HG03457 (cell line): Measurements from ENCODE around the gene HNRNPL.
"Not testable (repeated sequence)": the region's sequence is repeated elsewhere in the genome, so short reads cannot be mapped to it uniquely, and the experiment has no call there.

ENCODE experiments used
- ATAC-seq: cut with Tn5 transposase; IDR thresholded peaks from one replicate; pipeline ENCODE4 v1.9.1; 2021; ENCODE audit warnings: moderate number of reproducible peaks; ENCODE audit not compliant: unreplicated experiment

HNRNPL gene

DNA sequence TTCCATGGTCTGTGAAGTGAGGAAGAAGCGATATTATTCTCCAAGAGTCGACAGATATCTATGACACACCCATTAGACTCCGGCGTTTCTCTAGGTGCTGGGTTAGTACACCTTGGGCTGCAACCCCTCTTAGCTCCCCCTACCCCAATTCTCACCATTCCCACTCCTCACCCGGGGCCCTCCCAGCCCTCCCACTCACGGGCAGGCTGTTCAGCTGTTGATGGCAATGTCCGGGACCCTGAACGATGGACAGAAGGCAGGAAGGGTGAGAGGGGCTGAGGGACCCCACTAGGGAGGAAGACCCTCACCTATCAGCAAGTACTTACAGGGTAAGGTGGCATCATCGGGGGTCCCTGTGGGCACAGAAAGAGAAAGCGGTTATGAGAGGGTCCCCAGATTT, 46.2 kb downstream of the HNRNPL start:
- ATAC-seq = no peak

GRCh38 chr19:38801359-38802095, 48.3 kb downstream of the HNRNPL start:
- ATAC-seq = no peak

- no peak for ATAC-seq
Observed at GRCh38 chr19:38800577-38801347, 49.0 kb downstream of the HNRNPL start.

- no peak for ATAC-seq
Observed at GRCh38 chr19:38799104-38799503, 50.7 kb downstream of the HNRNPL start.

GRCh38 chr19:38797781-38798180, 52.0 kb downstream of the HNRNPL start:
- ATAC-seq = not testable (repeated sequence)

DNA sequence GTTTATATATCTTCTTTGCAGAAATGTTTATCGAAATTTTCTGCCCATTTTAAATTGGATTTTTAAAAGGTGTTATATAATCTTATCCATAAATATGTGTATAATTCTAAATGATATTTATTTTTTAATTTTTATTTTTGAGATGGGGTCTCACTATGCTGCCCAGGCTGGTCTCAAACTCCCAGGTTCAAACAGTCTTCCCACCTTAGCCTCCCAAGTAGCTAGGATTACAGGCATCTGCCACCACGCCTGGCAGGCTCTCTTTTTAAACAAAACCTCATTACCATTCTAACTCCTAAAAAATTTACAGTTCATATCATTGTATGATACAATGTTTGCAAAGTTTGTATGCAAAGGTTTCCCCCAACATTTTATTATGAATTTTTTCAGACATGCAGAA, 53.6 kb downstream of the HNRNPL start:
- no peak for ATAC-seq

DNA sequence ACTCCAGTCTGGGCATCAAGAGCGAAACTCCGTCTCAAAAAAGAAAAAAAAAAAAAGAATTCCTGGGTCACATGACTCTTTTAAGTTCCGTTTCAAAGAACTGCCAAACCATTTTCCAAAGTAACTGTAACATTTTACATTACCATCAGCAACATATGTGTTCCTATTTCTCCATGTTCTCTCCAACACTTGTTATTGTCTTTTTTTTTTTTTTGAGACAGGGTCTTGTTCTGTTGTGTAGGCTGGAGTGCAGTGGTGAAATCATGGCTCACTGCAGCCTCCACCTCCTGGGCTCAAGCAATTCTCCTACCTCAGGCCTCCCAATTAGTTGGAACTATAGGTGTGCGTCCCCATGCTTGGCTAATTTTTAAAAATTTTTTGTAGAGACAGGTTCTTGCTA, 54.2 kb downstream of the HNRNPL start:
- ATAC-seq = no peak

GRCh38 chr19:38793671-38794070, 56.1 kb downstream of the HNRNPL start:
- ATAC-seq = no peak

- ATAC-seq = no peak
Observed at GRCh38 chr19:38793177-38793576, 56.6 kb downstream of the HNRNPL start.

DNA sequence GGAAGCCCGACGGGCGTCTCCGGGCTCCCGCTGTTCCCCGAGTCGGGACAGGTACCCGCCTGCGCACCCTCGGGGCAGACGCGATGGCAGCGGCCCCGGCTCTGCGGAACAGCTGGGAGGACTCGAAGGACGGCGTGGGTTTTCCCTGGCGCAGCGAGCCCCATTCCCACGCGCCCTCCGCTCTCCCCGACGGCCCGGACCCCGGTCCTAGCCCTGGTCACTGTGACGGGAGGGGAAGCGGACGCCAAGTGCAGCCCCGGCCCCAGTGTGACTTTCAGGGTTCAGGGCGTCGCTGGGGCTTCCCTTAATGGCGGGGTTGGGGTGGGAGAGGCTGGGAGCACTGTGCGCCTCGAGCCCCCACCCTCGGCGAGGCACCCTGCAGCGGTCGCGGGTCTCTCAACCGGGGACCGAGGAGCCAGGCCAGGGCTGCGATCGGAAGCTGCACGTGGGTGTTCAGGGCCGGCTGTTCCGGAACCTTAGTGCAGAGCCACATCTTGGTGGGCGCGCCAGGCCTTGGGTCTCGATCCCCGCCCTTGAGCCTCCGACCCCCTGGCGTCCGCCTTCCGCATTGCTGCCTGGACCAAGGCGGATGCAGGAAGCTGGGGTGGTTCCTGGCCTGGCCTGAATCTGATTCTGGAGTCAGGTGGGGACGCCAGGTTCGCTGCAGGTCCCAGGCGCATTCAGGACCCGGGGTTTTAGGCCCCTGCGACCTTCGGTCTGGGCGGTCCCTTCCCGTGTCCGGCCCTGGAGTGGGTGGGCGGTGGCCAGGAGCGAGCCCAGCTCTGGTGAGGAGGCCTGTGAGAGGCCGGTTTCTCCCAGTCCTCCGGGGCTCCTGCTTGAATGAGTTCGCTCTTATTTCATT, 57.3 kb downstream of the HNRNPL start:
- no peak for ATAC-seq

DNA sequence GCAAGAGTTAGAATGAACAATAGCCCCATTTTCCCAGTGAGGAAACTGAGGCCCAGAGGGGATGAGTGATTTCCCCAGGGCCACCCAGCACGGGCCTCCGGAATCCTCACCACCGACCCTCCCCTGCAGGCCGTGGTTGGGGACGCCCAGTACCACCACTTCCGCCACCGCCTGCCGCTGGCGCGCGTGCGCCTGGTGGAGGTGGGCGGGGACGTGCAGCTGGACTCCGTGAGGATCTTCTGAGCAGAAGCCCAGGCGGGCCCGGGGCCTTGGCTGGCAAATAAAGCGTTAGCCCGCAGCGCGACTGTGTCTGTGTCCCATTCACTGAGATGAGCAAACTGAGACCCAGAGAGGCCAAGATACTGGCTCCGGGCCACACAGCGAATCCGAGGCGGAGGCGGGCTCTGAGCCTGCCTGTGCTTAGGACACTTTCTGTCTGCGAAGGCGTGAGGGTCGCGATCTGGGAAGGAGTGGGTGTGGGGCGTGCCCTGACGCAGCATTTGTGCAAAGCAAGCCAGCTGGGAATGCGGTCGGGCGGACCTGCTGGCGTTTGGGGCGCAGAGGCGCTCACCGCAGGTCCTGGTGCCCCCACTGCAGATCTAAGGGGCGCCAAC, 58.2 kb downstream of the HNRNPL start:
- ATAC-seq = not testable (repeated sequence)

DNA sequence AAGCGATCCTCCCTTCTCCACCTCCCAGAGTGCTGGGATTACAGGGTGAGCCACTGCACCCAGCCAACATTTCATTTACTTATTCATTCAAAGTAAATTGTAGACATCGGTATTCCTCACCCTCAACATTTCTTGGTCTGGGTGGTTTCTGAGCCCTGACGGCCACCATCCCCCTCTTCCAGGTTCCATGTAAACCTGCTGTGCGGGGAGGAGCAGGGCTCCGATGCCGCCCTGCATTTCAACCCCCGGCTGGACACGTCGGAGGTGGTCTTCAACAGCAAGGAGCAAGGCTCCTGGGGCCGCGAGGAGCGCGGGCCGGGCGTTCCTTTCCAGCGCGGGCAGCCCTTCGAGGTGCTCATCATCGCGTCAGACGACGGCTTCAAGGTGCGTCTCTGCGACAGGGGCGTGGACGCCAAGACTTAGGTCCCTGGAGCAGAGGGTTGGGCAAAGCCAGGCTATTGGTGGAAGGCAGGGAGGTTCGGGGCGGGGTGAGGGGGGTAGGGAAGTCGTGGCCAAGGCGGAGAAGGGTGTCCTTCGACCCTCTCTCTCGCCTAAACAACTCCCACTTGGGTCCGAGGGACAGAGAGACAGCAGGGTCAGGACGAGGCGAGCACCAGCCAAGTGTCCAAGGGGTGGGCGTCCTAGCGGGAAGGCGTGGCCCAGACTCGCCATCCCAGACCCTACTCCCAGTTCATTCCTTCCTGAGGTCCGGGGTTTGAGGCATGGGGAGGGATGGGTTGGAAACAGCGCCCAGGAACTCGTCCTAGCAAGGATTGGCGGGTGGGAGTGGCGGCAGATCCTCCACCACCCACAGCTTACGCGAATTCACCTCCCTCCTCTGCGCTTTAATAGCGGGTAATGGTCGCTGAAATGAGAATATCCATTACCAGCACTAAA, 59.0 kb downstream of the HNRNPL start:
- not testable (repeated sequence) for ATAC-seq

DNA sequence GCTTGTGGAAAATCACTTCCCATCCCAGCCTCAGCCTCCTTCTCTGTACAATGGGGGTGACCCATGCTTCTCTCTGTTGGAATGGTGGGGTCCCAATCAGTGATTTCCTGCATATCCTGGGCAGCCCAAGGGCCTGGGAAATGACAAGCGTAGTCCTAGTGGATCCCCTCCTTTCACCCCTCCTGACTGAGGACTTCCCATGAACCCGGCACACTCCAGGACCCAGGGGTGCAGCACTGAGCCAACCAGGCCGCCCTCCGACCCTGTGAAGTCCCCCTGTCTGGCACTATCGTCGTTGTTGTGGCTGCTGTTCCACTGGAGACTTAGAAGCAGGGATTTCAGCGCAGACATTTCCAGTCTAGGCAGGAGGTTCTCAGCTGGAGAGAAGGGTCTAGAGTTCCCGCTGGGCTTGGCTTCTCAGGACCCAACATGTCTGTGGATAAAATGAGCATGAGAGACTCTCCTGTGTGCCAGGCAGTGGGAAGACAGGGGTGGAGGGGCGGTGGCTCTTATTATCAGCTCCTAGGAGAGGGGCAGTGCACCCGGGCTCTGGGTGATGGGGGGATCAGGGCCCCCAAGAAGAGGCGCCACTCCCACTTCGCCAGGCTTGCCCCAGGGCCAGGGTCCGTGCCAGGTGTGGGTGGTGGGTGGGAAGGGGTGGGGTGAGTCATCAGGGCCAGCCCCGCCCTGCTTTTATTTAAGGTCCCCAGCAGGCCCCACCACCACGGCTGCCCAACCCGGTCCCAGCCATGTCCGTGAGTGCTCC, 61.1 kb downstream of the HNRNPL start, which contains the start of gene LGALS7B:
Gene LGALS7B (plus strand): TSS at position 723 of the 766 bp plus-strand sequence. CDS start 27 bp downstream, at position 750.
- ATAC-seq = no peak

GRCh38 chr19:38786572-38787265, 63.1 kb downstream of the HNRNPL start:
- ATAC-seq = no peak
